Vagina (tissue), 2 donors: ENCODE data around the gene STK32A.

Experiments used
- CTCF ChIP-seq, 3 experiments: fragments of 450-650 bp in 2 of 3; fragments of 200-600 bp in 1 of 3; sonication (generic) in 1 of 3; IDR thresholded peaks; one replicate each; pipeline ENCODE4 v1.5.1; 2017 to 2019; ENCODE audit warnings: antibody characterized with exemption in 3 of 3, mild to moderate bottlenecking in 2 of 3, moderate library complexity in 2 of 3
- POLR2A ChIP-seq, 2 donors: fragments of 450-650 bp; IDR thresholded peaks; one replicate each; pipeline ENCODE4 v1.6.1; 2017; ENCODE audit warnings: antibody characterized with exemption in 2 of 2, mild to moderate bottlenecking in 2 of 2, moderate library complexity in 2 of 2

DNA sequence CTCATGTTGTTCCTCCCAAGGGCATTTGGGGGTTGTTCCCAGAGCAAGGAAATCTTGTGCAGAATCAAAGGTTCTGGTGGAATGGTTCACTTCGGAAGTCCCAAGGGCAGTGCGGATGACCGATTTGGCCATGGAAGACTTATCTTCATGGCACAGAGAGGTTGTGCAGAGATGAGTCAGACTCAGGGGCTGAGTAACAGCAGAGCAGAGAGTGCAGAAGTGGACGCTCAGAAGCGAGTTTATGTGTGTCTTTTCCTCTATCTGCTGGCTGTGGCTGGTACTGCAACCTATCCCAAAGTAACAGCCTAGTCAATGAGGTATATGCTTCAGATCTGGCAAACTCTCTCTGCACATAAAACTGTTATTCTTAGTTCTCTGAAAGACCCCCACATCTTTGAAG, 157.0 kb downstream of the STK32A start:
- peak in 1 of 3 experiments; percentile 34 for TF ChIP-seq CTCF (IDR thresholded peaks at IDR 0.05)
- TF ChIP-seq POLR2A (IDR thresholded peaks at IDR 0.05), result no peak
